ENCODE measurements around the gene FAM81A.
"Not testable (repeated sequence)": the region's sequence is repeated elsewhere in the genome, so short reads cannot be mapped to it uniquely, and the experiment has no call there.

FAM81A gene

DNA sequence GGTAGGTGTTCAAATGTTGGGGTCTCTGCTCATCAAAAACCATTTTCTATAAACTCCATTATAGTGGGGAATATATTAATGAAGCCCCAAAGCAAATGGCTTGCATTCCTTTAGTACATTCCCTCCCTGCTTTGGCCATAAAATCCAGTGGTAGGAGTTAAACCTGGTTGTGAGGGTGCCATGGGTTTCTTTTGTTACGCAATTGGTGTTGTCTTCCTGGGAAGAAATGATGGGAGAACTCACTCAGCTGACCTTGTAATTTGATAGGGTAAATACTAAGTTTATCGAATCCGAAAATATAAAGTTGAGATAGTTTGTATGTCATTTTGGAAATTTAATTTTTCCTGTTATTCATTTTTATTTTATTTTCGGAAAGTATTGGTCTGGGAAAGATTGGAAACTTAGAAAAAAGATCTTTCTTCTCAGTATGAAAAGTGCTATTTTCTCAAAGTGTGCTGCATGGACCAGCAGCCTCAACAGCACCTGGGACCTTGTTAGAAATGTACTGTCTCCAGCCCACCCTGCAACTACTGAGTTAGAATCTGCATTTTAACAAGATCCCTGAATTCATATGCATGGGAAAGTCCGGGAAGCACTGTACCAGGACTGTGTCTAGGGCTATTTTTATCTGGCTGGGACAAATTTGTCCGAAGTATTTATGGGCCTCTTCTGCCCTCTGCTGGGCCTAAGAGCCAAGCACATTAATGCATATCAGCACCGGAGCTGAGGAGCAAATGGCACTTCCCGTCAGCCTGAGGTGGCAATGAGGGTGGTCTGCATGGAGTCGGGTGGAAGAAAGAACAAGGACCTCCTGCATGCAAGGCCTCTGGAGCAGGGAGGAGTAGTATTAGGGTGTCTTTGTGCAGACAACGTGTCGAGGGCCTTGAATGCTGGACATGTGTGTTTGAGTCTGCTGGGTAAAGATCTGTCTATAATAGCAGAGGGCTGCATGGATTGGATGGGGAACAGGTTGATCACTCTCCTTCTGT lies 54.7 kb downstream of the FAM81A start:
- H3K4me1 ChIP-seq (ENCODE audit: control insufficient read depth in 1 of 2, insufficient read depth in 2 of 2, low read length in 2 of 2), result peaks cover 0 to 9% of the 10 kb centered on the region in 2 donors
- no peaks in the 10 kb centered on the region for H3K9me3 ChIP-seq (ENCODE audit: control insufficient read depth in 1 of 2, low read length in 2 of 2)
- no peak overlapping the region for H3K4me3 ChIP-seq (ENCODE audit: low read depth in 1 of 2, low read length in 2 of 2)
- H3K27ac ChIP-seq (ENCODE audit: low read length), result no peak overlapping the region
- H3K27me3 ChIP-seq (ENCODE audit: low read depth, low read length), result no peaks in the 10 kb centered on the region
- no peaks in the 10 kb centered on the region for H3K36me3 ChIP-seq (ENCODE audit: control insufficient read depth in 1 of 2, insufficient read depth in 2 of 2, low read length in 2 of 2)

GRCh38 chr15:59501597-59501996 lies 63.6 kb downstream of the FAM81A start:
- H3K27me3 ChIP-seq (ENCODE audit: low read depth, low read length), result no peaks in the 10 kb centered on the region
- no peaks in the 10 kb centered on the region for H3K36me3 ChIP-seq (ENCODE audit: control insufficient read depth in 1 of 2, insufficient read depth in 2 of 2, low read length in 2 of 2)
- no peak overlapping the region for H3K4me3 ChIP-seq (ENCODE audit: low read depth in 1 of 2, low read length in 2 of 2)
- H3K9me3 ChIP-seq (ENCODE audit: control insufficient read depth in 1 of 2, low read length in 2 of 2), result no peaks in the 10 kb centered on the region
- H3K4me1 ChIP-seq (ENCODE audit: control insufficient read depth in 1 of 2, insufficient read depth in 2 of 2, low read length in 2 of 2), result no peaks in the 10 kb centered on the region
- no peak overlapping the region for H3K27ac ChIP-seq (ENCODE audit: low read length)

GRCh38 chr15:59515190-59515589 lies 77.2 kb downstream of the FAM81A start:
- no peak overlapping the region for H3K4me3 ChIP-seq (ENCODE audit: low read depth in 1 of 2, low read length in 2 of 2)
- H3K27me3 ChIP-seq (ENCODE audit: low read depth, low read length), result no peaks in the 10 kb centered on the region
- no peak overlapping the region for H3K27ac ChIP-seq (ENCODE audit: low read length)
- H3K9me3 ChIP-seq (ENCODE audit: control insufficient read depth in 1 of 2, low read length in 2 of 2), result no peaks in the 10 kb centered on the region
- H3K4me1 ChIP-seq (ENCODE audit: control insufficient read depth in 1 of 2, insufficient read depth in 2 of 2, low read length in 2 of 2), result no peaks in the 10 kb centered on the region
- H3K36me3 ChIP-seq (ENCODE audit: control insufficient read depth in 1 of 2, insufficient read depth in 2 of 2, low read length in 2 of 2), result no peaks in the 10 kb centered on the region

DNA sequence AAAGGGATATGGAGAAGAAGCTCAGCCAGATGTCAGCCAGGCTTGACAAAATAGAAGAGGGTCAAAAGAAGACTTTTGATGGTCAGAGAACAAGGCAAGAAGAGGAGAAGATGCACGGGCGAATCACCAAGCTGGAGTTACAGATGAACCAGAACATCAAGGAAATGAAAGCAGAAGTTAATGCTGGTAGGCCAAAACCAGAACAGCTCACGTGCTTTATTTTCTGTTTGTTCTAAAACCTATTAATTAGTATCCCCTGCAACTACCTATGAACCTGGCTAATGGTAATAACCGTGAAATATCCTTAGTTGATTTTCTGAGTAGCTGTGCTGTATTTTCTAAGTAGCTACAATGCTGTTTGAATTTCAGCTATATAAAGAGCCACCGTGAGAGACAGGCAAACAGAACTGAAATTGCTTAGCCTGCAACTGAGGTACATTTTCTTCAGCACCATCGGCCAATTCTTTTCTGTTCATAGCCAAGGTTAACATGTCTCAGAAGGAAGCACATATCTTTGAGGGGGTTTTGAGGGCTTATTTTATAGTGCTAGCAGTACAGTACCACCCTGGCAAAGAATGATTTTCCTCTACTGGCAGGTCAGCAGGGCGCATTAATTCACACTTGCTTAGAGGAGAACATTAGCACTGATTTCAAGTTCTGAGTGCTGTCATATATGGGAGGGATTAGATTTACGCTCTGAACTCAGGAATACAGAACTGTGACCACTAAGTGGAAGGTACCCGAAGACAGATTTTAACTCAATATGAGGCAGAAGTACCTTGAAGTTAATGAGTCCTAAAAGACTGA lies 78.9 kb downstream of the FAM81A start:
- Histone ChIP-seq H3K36me3 (ENCODE audit: control insufficient read depth in 1 of 2, insufficient read depth in 2 of 2, low read length in 2 of 2) (no peaks in the 10 kb centered on the region), H3K27me3 (ENCODE audit: low read depth, low read length) (no peaks in the 10 kb centered on the region), H3K4me1 (ENCODE audit: control insufficient read depth in 1 of 2, insufficient read depth in 2 of 2, low read length in 2 of 2) (no peaks in the 10 kb centered on the region), H3K27ac (ENCODE audit: low read length) (no peak overlapping the region), H3K9me3 (ENCODE audit: control insufficient read depth in 1 of 2, low read length in 2 of 2) (no peaks in the 10 kb centered on the region), H3K4me3 (ENCODE audit: low read depth in 1 of 2, low read length in 2 of 2) (no peak overlapping the region)

- Histone ChIP-seq H3K9me3 (ENCODE audit: control insufficient read depth in 1 of 2, low read length in 2 of 2) (no peaks in the 10 kb centered on the region), H3K4me1 (ENCODE audit: control insufficient read depth in 1 of 2, insufficient read depth in 2 of 2, low read length in 2 of 2) (no peaks in the 10 kb centered on the region), H3K4me3 (ENCODE audit: low read depth in 1 of 2, low read length in 2 of 2) (no peak overlapping the region), H3K36me3 (ENCODE audit: control insufficient read depth in 1 of 2, insufficient read depth in 2 of 2, low read length in 2 of 2) (no peaks in the 10 kb centered on the region), H3K27ac (ENCODE audit: low read length) (no peak overlapping the region), H3K27me3 (ENCODE audit: low read depth, low read length) (no peaks in the 10 kb centered on the region)
Observed at GRCh38 chr15:59519329-59519728, 81.3 kb downstream of the FAM81A start.

- H3K4me3 ChIP-seq (ENCODE audit: low read depth in 1 of 2, low read length in 2 of 2), result no peak overlapping the region
- H3K36me3 ChIP-seq (ENCODE audit: control insufficient read depth in 1 of 2, insufficient read depth in 2 of 2, low read length in 2 of 2), result no peaks in the 10 kb centered on the region
- H3K27ac ChIP-seq (ENCODE audit: low read length), result no peak overlapping the region
- H3K9me3 ChIP-seq (ENCODE audit: control insufficient read depth in 1 of 2, low read length in 2 of 2), result no peaks in the 10 kb centered on the region
- H3K4me1 ChIP-seq (ENCODE audit: control insufficient read depth in 1 of 2, insufficient read depth in 2 of 2, low read length in 2 of 2), result no peaks in the 10 kb centered on the region
- H3K27me3 ChIP-seq (ENCODE audit: low read depth, low read length), result no peaks in the 10 kb centered on the region
Observed at GRCh38 chr15:59521443-59521842, 83.5 kb downstream of the FAM81A start.

GRCh38 chr15:59522988-59523461 lies 85.0 kb downstream of the FAM81A start:
- Histone ChIP-seq H3K27ac (ENCODE audit: low read length) (no peak overlapping the region), H3K4me3 (ENCODE audit: low read depth in 1 of 2, low read length in 2 of 2) (no peak overlapping the region), H3K27me3 (ENCODE audit: low read depth, low read length) (no peaks in the 10 kb centered on the region), H3K9me3 (ENCODE audit: control insufficient read depth in 1 of 2, low read length in 2 of 2) (no peaks in the 10 kb centered on the region), H3K36me3 (ENCODE audit: control insufficient read depth in 1 of 2, insufficient read depth in 2 of 2, low read length in 2 of 2) (no peaks in the 10 kb centered on the region), H3K4me1 (ENCODE audit: control insufficient read depth in 1 of 2, insufficient read depth in 2 of 2, low read length in 2 of 2) (no peaks in the 10 kb centered on the region)

DNA sequence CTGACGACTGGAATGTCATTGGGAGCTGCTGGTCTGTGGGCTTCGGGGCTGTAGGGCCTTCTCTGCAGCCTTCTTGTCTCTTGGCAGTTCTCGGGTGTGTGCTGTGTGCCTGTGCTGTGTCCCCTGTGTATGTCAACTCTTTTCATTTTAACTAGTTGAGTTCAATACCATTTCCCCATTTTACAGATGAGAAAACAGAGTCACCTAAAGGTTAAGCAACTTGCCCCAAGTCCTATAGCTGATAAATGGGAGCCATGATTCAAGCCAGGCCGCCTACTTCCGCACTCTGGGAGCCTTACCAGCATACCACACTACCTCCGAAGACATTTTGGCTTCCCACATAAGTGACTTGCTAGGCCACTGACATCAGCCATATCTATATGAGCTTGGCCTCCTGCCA lies 85.7 kb downstream of the FAM81A start:
- Histone ChIP-seq H3K4me3 (ENCODE audit: low read depth in 1 of 2, low read length in 2 of 2) (no peak overlapping the region), H3K4me1 (ENCODE audit: control insufficient read depth in 1 of 2, insufficient read depth in 2 of 2, low read length in 2 of 2) (no peaks in the 10 kb centered on the region), H3K36me3 (ENCODE audit: control insufficient read depth in 1 of 2, insufficient read depth in 2 of 2, low read length in 2 of 2) (no peaks in the 10 kb centered on the region), H3K27ac (ENCODE audit: low read length) (no peak overlapping the region), H3K27me3 (ENCODE audit: low read depth, low read length) (no peaks in the 10 kb centered on the region), H3K9me3 (ENCODE audit: control insufficient read depth in 1 of 2, low read length in 2 of 2) (no peaks in the 10 kb centered on the region)

DNA sequence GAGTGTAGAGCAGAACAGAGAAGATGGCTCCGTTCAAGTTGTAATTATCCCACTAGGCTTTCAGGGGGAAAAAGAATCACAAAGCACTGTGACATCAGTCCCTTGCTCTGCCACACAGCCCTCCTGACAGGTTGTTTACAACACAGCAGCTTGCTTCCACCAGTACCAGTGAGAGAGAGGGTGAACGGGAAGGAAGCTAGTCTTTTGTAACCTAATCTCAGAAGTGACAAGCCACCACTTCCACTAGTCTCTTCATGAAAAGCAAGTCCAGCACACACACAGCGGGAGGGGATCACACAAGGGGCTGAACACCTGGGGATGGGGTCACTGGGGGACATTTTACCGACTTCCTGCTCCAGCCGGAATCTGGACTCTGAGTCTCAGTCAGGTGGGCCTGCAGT lies 86.3 kb downstream of the FAM81A start:
- no peaks in the 10 kb centered on the region for H3K4me1 ChIP-seq (ENCODE audit: control insufficient read depth in 1 of 2, insufficient read depth in 2 of 2, low read length in 2 of 2)
- no peaks in the 10 kb centered on the region for H3K27me3 ChIP-seq (ENCODE audit: low read depth, low read length)
- no peak overlapping the region for H3K27ac ChIP-seq (ENCODE audit: low read length)

DNA sequence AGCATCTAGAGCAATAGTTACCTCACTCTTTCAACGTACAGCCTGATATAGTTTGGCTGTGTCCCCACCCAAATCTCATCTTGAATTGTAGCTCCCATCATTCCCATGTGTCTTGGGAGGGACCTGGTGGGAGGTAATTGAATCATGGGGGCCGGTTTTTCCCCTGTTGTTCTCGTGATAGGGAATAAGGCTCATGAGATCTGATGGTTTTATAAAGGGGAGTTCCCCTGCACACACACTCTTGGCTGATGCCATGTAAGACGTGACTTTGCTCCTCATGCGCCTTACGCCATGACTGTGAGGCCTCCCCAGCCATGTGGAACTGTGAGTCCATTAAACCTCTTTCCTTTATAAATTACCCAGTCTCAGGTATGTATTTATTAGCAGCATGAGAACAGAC lies 88.5 kb downstream of the FAM81A start:
- not testable (repeated sequence) for H3K4me3 ChIP-seq (ENCODE audit: low read depth in 1 of 2, low read length in 2 of 2); H3K27me3 ChIP-seq (ENCODE audit: low read depth, low read length); H3K36me3 ChIP-seq (ENCODE audit: control insufficient read depth in 1 of 2, insufficient read depth in 2 of 2, low read length in 2 of 2); H3K9me3 ChIP-seq (ENCODE audit: control insufficient read depth in 1 of 2, low read length in 2 of 2); H3K4me1 ChIP-seq (ENCODE audit: control insufficient read depth in 1 of 2, insufficient read depth in 2 of 2, low read length in 2 of 2); H3K27ac ChIP-seq (ENCODE audit: low read length)

More for the DNA sequence above, 86.3 kb downstream of the FAM81A start:
- Histone ChIP-seq H3K36me3 (ENCODE audit: control insufficient read depth in 1 of 2, insufficient read depth in 2 of 2, low read length in 2 of 2) (no peaks in the 10 kb centered on the region), H3K4me3 (ENCODE audit: low read depth in 1 of 2, low read length in 2 of 2) (no peak overlapping the region), H3K9me3 (ENCODE audit: control insufficient read depth in 1 of 2, low read length in 2 of 2) (no peaks in the 10 kb centered on the region)

DNA sequence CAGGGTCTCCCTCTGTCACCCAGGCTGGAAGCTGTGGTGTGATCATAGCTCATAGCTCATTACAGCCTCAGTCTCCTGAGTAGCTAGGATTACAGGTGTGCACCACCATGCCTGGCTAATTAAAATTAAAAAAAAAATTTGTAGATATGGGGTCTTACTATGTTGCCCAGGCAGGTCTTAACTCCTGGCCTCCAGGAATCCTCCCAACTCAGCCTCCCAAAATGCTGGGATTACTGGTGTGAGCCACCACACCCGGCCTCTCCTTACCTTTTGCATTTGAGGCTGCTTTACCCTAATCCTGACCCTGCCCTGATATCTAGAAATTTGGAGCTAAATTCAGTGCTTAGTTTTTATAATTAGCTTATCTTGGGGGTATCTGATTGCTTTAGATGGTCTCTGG lies 90.4 kb downstream of the FAM81A start:
- no peaks in the 10 kb centered on the region for H3K27me3 ChIP-seq (ENCODE audit: low read depth, low read length)
- H3K27ac ChIP-seq (ENCODE audit: low read length), result no peak overlapping the region
- no peaks in the 10 kb centered on the region for H3K4me1 ChIP-seq (ENCODE audit: control insufficient read depth in 1 of 2, insufficient read depth in 2 of 2, low read length in 2 of 2)
- H3K36me3 ChIP-seq (ENCODE audit: control insufficient read depth in 1 of 2, insufficient read depth in 2 of 2, low read length in 2 of 2), result no peaks in the 10 kb centered on the region
- no peak overlapping the region for H3K4me3 ChIP-seq (ENCODE audit: low read depth in 1 of 2, low read length in 2 of 2)
- no peaks in the 10 kb centered on the region for H3K9me3 ChIP-seq (ENCODE audit: control insufficient read depth in 1 of 2, low read length in 2 of 2)
